Epithelial cell of esophagus (primary cell): ENCODE measurements around the gene SMARCD3.
A peak's percentile ranks its signal among the peaks of the same experiment; 100 is the strongest.

ENCODE experiments used
- DNase-seq: peaks from one replicate; pipeline ENCODE4 v3.0.0; 2010; ENCODE audit warnings: low read depth
- H3K4me3 ChIP-seq: 2 replicates; pipeline ENCODE4 v1.5.1; 2011; ENCODE audit warnings: mild to moderate bottlenecking, low read length, control low read depth
- CTCF ChIP-seq: IDR thresholded peaks from 2 replicates; pipeline ENCODE4 v1.5.1; 2011; ENCODE audit warnings: low read depth, mild to moderate bottlenecking, low read length, control low read depth, inconsistent platforms; ENCODE audit not compliant: insufficient read depth; ENCODE audit errors: missing control alignments

The SMARCD3 gene

GRCh38 chr7:151228024-151228866 is 20.2 kb downstream of the SMARCD3 start:
- TF ChIP-seq CTCF = no peak
- peak; percentile 26 for DNase-seq
- H3K4me3 ChIP-seq = peak overlapping the region; percentile 85

GRCh38 chr7:151226875-151227782 is 21.4 kb downstream of the SMARCD3 start, which contains the start of gene ABCF2:
Gene ABCF2 (minus strand): TSS chr7:151227205. CDS start chr7:151226458, 747 bp downstream.
- no peak for TF ChIP-seq CTCF
- peak; percentile 99 for DNase-seq
- peak within 1 kb of the TSS; percentile 85 for H3K4me3 ChIP-seq

DNA sequence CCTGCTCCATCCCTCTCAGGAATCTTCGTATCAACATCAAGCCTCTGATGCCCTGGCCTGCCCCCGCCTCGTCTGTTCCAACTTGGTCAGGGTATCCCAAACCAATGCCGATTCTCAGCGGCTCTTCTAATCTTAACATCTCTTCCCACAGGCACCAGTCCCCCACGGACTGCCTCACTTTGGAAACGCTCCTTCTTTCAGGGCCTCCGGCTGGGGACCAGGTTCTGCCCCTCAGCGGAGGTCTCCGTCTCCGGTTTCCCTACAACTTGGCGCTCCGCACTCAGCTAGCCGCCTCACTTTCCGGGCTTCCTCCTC is 22.0 kb downstream of the SMARCD3 start:
- peak overlapping the region; percentile 85 for H3K4me3 ChIP-seq
- TF ChIP-seq CTCF = no peak

DNA sequence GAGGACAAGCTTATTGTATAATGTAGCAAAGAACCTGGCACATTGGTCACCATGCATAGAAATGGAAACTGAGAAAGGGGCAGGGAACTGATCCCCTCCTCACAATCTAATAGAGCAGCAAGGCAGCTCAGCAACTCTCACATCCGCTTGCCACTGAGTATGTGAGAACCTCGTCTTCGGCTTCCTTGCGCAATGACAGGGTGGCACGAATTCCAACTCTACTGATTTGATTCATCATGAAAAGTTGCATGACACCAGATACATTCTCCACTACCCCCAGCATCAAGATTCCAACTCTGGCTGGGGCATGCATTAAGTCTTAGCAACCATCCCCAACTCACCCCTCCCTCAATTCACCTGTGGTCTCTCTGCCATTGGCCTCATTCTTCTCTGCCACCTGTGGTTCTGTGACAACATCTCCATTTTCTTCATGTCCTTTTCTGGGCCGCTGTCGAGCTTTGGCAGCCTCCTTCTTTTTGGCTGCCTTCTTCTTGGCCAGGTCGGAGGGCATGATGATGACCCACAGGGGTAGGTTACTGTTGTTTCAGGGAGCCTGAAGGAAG is 22.5 kb downstream of the SMARCD3 start:
- H3K4me3 ChIP-seq = peak overlapping the region; percentile 85
- peak; percentile 54 for DNase-seq
- no peak for TF ChIP-seq CTCF

More for the DNA sequence above, 22.0 kb downstream of the SMARCD3 start:
- no peak for DNase-seq

DNA sequence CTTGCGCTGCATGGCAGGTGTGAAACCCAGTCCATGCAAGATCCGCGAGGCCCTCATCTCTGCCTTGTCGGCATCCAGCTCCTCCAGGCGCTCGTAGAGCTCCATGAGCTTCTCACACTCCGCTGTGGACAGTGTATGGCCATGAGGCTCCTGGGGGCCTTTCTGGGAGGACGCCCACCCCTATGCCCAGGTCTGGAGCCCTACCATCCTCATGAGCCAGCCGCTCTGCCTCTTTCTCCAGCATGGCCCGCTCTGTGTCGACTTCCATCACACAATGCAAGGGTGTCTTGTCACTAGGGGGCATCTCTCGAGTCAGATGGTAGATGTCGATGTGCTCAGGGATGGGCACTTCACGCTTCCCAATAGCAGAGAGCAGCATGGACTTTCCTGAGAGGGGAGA is 24.8 kb downstream of the SMARCD3 start:
- no peak for DNase-seq
- H3K4me3 ChIP-seq = no peak overlapping the region
- TF ChIP-seq CTCF = no peak

DNA sequence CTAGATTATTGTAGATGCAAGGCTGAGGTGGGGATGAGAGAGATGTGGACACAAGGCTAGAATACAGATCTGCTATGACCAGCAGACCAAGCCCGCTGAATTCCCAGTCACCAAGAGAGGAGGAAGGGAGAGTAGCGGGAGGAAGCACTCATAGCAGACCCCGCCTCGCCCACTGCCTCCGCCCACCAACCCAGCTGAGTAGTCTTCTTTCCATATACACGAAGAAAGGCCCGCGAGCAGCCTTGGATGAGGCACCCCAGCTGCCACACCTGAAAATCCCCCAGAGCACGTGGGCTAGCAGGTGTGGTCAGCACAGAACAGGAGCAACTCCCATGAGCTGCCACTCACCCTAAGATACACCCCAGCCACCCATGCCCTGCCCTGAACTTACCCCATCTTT is 30.3 kb downstream of the SMARCD3 start:
- peak; percentile 13 for DNase-seq
- TF ChIP-seq CTCF = no peak
- H3K4me3 ChIP-seq = no peak overlapping the region
